Left ventricle myocardium inferior (tissue), 1 donor: Measurements from ENCODE around the gene NPIPB2. TPM values are rescaled to one million over a fixed set of nuclear protein-coding genes. Genes with fewer than 3 reads are reported as not detected.

Source experiments
- DNase-seq: peaks from one replicate; pipeline ENCODE4 v3.0.0-alpha.2; 2020
- H3K27ac ChIP-seq: fragments of 200-600 bp; replicated peaks from 2 replicates; pipeline ENCODE4 v1.8.0; 2021
- H3K27me3 ChIP-seq: fragments of 200-600 bp; 2 replicates; pipeline ENCODE4 v1.8.0; 2021; ENCODE audit warnings: low read depth
- H3K36me3 ChIP-seq: fragments of 200-600 bp; 2 replicates; pipeline ENCODE4 v1.8.0; 2021
- H3K4me1 ChIP-seq: fragments of 200-600 bp; 2 replicates; pipeline ENCODE4 v1.8.0; 2021
- H3K4me3 ChIP-seq: fragments of 200-600 bp; 2 replicates; pipeline ENCODE4 v1.8.0; 2021; ENCODE audit warnings: mild to moderate bottlenecking, moderate library complexity
- H3K9me3 ChIP-seq: fragments of 200-600 bp; replicated peaks from 2 replicates; pipeline ENCODE4 v1.8.0; 2021
- CTCF ChIP-seq: fragments of 200-600 bp; IDR thresholded peaks from 2 replicates; pipeline ENCODE4 v1.8.0; 2021; ENCODE audit warnings: antibody characterized with exemption, mild to moderate bottlenecking, borderline replicate concordance
- intact Hi-C: fragments of 100-400 bp; cut with micrococcal nuclease; formaldehyde crosslinking; loops from one replicate; pipeline ENCODE4 v1.11.0; 2022
- total RNA-seq: library from RNA; stranded (reverse); fragmentation: NEBNext Ultra II Directional; extraction: Animal tissue kit (Norgen Biotek cat#: 25700); gene quantifications from one replicate; pipeline ENCODE4 v1.2.1, GENCODE V29; 2021
- donor health status: DM: no; HTN: yes; CAD: no; lungs with severe emphysema.

Gene NPIPB2
- total RNA-seq, 1 donor from 2014 or later, result 0.77 TPM

GRCh38 chr16:11884035-11884434 lies 57.8 kb downstream of the NPIPB2 start:
- intact Hi-C loops, result no loop called here
- H3K27ac ChIP-seq, result no peak overlapping the region
- DNase-seq, result no peak
- H3K4me3 ChIP-seq, result no peak overlapping the region
- H3K9me3 ChIP-seq, result no peaks in the 10 kb centered on the region
- H3K36me3 ChIP-seq, result peaks cover 96% of the 10 kb centered on the region
- no peaks in the 10 kb centered on the region for H3K27me3 ChIP-seq
- no peak for TF ChIP-seq CTCF
- H3K4me1 ChIP-seq, result peaks cover 8% of the 10 kb centered on the region

- no peak overlapping the region for H3K27ac ChIP-seq
- H3K9me3 ChIP-seq, result no peaks in the 10 kb centered on the region
- intact Hi-C loops, result no loop called here
- no peak for TF ChIP-seq CTCF
- H3K27me3 ChIP-seq, result no peaks in the 10 kb centered on the region
- H3K36me3 ChIP-seq, result peaks cover 93% of the 10 kb centered on the region
- no peak overlapping the region for H3K4me3 ChIP-seq
- H3K4me1 ChIP-seq, result peaks cover 16% of the 10 kb centered on the region
- DNase-seq, result no peak
These were observed 61.8 kb downstream of the NPIPB2 start for GRCh38 chr16:11880007-11880406.

GRCh38 chr16:11877374-11877773 lies 64.5 kb downstream of the NPIPB2 start:
- no peaks in the 10 kb centered on the region for H3K27me3 ChIP-seq
- peaks cover 20% of the 10 kb centered on the region for H3K4me1 ChIP-seq
- DNase-seq, result no peak
- H3K9me3 ChIP-seq, result no peaks in the 10 kb centered on the region
- no peak overlapping the region for H3K4me3 ChIP-seq
- intact Hi-C loops, result no loop called here
- peaks cover 92% of the 10 kb centered on the region for H3K36me3 ChIP-seq
- TF ChIP-seq CTCF, result no peak
- no peak overlapping the region for H3K27ac ChIP-seq

Other genes with a start within 250 kb of the NPIPB2 start
- gene TXNDC11, start 199.2 kb downstream of the NPIPB2 start, total RNA-seq, result 23.9 TPM
- 25.6 TPM for gene ZC3H7A, start 144.8 kb downstream of the NPIPB2 start, total RNA-seq
- gene RSL1D1, start 90.5 kb downstream of the NPIPB2 start, total RNA-seq, result 117 TPM
- 82.3 TPM for gene GSPT1, start 26.1 kb downstream of the NPIPB2 start, total RNA-seq
- not detected for gene TNFRSF17, start 23.2 kb upstream of the NPIPB2 start, total RNA-seq
- 13.2 TPM for gene SNX29, start 34.7 kb upstream of the NPIPB2 start, total RNA-seq